ENCODE data around the gene SLC39A6. TPM values are rescaled to one million over a fixed set of nuclear protein-coding genes. Genes with fewer than 3 reads are reported as not detected.

SLC39A6 gene
- total RNA-seq, 1 donor = 133 TPM

- peak overlapping the region; percentile 98 for H3K27ac ChIP-seq (ENCODE audit: low read depth, low read length)
- no peak for DNase-seq (ENCODE audit: insufficient read length, low spot score, missing footprints)
- H3K27me3 ChIP-seq (ENCODE audit: insufficient read depth, low read length) = no peaks in the 10 kb centered on the region
- H3K4me2 ChIP-seq (ENCODE audit: insufficient read depth, low read length) = peak overlapping the region; percentile 74
- H3K4me1 ChIP-seq (ENCODE audit: insufficient read depth, low read length) = peaks cover 50% of the 10 kb centered on the region
- no peak for TF ChIP-seq CTCF (IDR thresholded peaks at IDR 0.05; ENCODE audit: extremely low read depth, low read depth, low read length)
- no peaks in the 10 kb centered on the region for H3K79me2 ChIP-seq (ENCODE audit: insufficient read depth, low read length)
- H3K36me3 ChIP-seq (ENCODE audit: insufficient read depth, low read length) = peaks cover 50% of the 10 kb centered on the region
- peak overlapping the region; percentile 10 for H3K4me3 ChIP-seq (ENCODE audit: insufficient read depth, low read length)
- H4K20me1 ChIP-seq (ENCODE audit: insufficient read depth, low read length) = no peaks in the 10 kb centered on the region
- no peak overlapping the region for H2AFZ ChIP-seq (ENCODE audit: low read length)
- H3K9me3 ChIP-seq (ENCODE audit: low read depth, low read length) = no peaks in the 10 kb centered on the region
Measured at GRCh38 chr18:36152781-36153180, 23.6 kb upstream of the SLC39A6 start.

GRCh38 chr18:36149514-36150289 is 20.6 kb upstream of the SLC39A6 start:
- peaks cover 62% of the 10 kb centered on the region for H3K36me3 ChIP-seq (ENCODE audit: insufficient read depth, low read length)
- H3K27ac ChIP-seq (ENCODE audit: low read depth, low read length) = no peak overlapping the region
- H3K27me3 ChIP-seq (ENCODE audit: insufficient read depth, low read length) = no peaks in the 10 kb centered on the region
- H3K4me3 ChIP-seq (ENCODE audit: insufficient read depth, low read length) = no peak overlapping the region
- no peak for TF ChIP-seq CTCF (IDR thresholded peaks at IDR 0.05; ENCODE audit: extremely low read depth, low read depth, low read length)
- no peaks in the 10 kb centered on the region for H3K79me2 ChIP-seq (ENCODE audit: insufficient read depth, low read length)
- H3K4me2 ChIP-seq (ENCODE audit: insufficient read depth, low read length) = no peak overlapping the region
- no peak overlapping the region for H2AFZ ChIP-seq (ENCODE audit: low read length)
- H3K4me1 ChIP-seq (ENCODE audit: insufficient read depth, low read length) = peaks cover 28% of the 10 kb centered on the region
- no peaks in the 10 kb centered on the region for H4K20me1 ChIP-seq (ENCODE audit: insufficient read depth, low read length)
- DNase-seq (ENCODE audit: insufficient read length, low spot score, missing footprints) = no peak
- no peaks in the 10 kb centered on the region for H3K9me3 ChIP-seq (ENCODE audit: low read depth, low read length)

GRCh38 chr18:36143391-36143790 is 14.3 kb upstream of the SLC39A6 start:
- H3K4me1 ChIP-seq (ENCODE audit: insufficient read depth, low read length) = no peaks in the 10 kb centered on the region
- H4K20me1 ChIP-seq (ENCODE audit: insufficient read depth, low read length) = no peaks in the 10 kb centered on the region
- H3K4me2 ChIP-seq (ENCODE audit: insufficient read depth, low read length) = no peak overlapping the region
- no peaks in the 10 kb centered on the region for H3K79me2 ChIP-seq (ENCODE audit: insufficient read depth, low read length)
- no peak for TF ChIP-seq CTCF (IDR thresholded peaks at IDR 0.05; ENCODE audit: extremely low read depth, low read depth, low read length)
- no peak overlapping the region for H2AFZ ChIP-seq (ENCODE audit: low read length)
- peaks cover 84% of the 10 kb centered on the region for H3K36me3 ChIP-seq (ENCODE audit: insufficient read depth, low read length)
- no peaks in the 10 kb centered on the region for H3K9me3 ChIP-seq (ENCODE audit: low read depth, low read length)
- no peak overlapping the region for H3K27ac ChIP-seq (ENCODE audit: low read depth, low read length)
- DNase-seq (ENCODE audit: insufficient read length, low spot score, missing footprints) = no peak
- no peaks in the 10 kb centered on the region for H3K27me3 ChIP-seq (ENCODE audit: insufficient read depth, low read length)
- no peak overlapping the region for H3K4me3 ChIP-seq (ENCODE audit: insufficient read depth, low read length)

- H3K9me3 ChIP-seq (ENCODE audit: low read depth, low read length) = no peaks in the 10 kb centered on the region
- no peak overlapping the region for H2AFZ ChIP-seq (ENCODE audit: low read length)
- no peak overlapping the region for H3K27ac ChIP-seq (ENCODE audit: low read depth, low read length)
- H3K27me3 ChIP-seq (ENCODE audit: insufficient read depth, low read length) = no peaks in the 10 kb centered on the region
- H3K79me2 ChIP-seq (ENCODE audit: insufficient read depth, low read length) = no peaks in the 10 kb centered on the region
- no peak for TF ChIP-seq CTCF (IDR thresholded peaks at IDR 0.05; ENCODE audit: extremely low read depth, low read depth, low read length)
- no peaks in the 10 kb centered on the region for H3K4me1 ChIP-seq (ENCODE audit: insufficient read depth, low read length)
- H3K36me3 ChIP-seq (ENCODE audit: insufficient read depth, low read length) = peaks cover 85% of the 10 kb centered on the region
- DNase-seq (ENCODE audit: insufficient read length, low spot score, missing footprints) = no peak
- no peak overlapping the region for H3K4me2 ChIP-seq (ENCODE audit: insufficient read depth, low read length)
- no peak overlapping the region for H3K4me3 ChIP-seq (ENCODE audit: insufficient read depth, low read length)
- H4K20me1 ChIP-seq (ENCODE audit: insufficient read depth, low read length) = no peaks in the 10 kb centered on the region
Measured at GRCh38 chr18:36142751-36143150, 13.6 kb upstream of the SLC39A6 start.
